DOHH2 (cell line): ENCODE measurements around the gene ZC3H12C.

Source experiments
- H3F3A ChIP-seq: fragments of 200-600 bp; sonication (generic), shearing (Covaris generic); 2 replicates; pipeline ENCODE4 v1.6.0; 2016; ENCODE audit warnings: antibody characterized with exemption, mild to moderate bottlenecking; ENCODE audit not compliant: control insufficient read depth, insufficient read depth
- H3K27ac ChIP-seq: fragments of 200-600 bp; sonication (generic); 2 replicates; pipeline ENCODE4 v1.5.1; 2014; ENCODE audit warnings: low read depth, mild to moderate bottlenecking, low read length, moderate library complexity
- H3K27me3 ChIP-seq: fragments of 200-600 bp; sonication (generic); 2 replicates; pipeline ENCODE4 v1.6.1; 2014; ENCODE audit warnings: mild to moderate bottlenecking, low read length, mixed read lengths; ENCODE audit not compliant: control insufficient read depth
- H3K36me3 ChIP-seq: fragments of 200-600 bp; sonication (generic); 2 replicates; pipeline ENCODE4 v1.6.1; 2014; ENCODE audit warnings: mild to moderate bottlenecking, low read length, moderate library complexity, mixed read lengths; ENCODE audit not compliant: control insufficient read depth
- H3K4me1 ChIP-seq: fragments of 200-600 bp; sonication (generic); 2 replicates; pipeline ENCODE4 v1.6.1; 2014; ENCODE audit warnings: mild to moderate bottlenecking, low read length, mixed read lengths; ENCODE audit not compliant: control insufficient read depth
- H3K4me2 ChIP-seq: fragments of 200-600 bp; sonication (generic); 2 replicates; pipeline ENCODE4 v1.6.0; 2014; ENCODE audit warnings: mild to moderate bottlenecking, low read length, moderate library complexity
- H3K4me3 ChIP-seq: fragments of 200-600 bp; sonication (generic); 2 replicates; pipeline ENCODE4 v1.5.1; 2014; ENCODE audit warnings: mild to moderate bottlenecking, low read length, mixed read lengths
- H3K79me2 ChIP-seq: fragments of 200-600 bp; sonication (generic); 2 replicates; pipeline ENCODE4 v1.6.1; 2014; ENCODE audit warnings: mild to moderate bottlenecking, low read length, mixed read lengths; ENCODE audit not compliant: control insufficient read depth
- H3K9me2 ChIP-seq: fragments of 200-600 bp; sonication (generic); replicated peaks from 2 replicates; pipeline ENCODE4 v1.6.1; 2014; ENCODE audit warnings: mild to moderate bottlenecking, low read length, mixed read lengths; ENCODE audit not compliant: control insufficient read depth
- H3K9me3 ChIP-seq: fragments of 200-600 bp; sonication (generic); 2 replicates; pipeline ENCODE4 v1.6.1; 2014; ENCODE audit warnings: antibody characterized with exemption, low read length, mixed read lengths; ENCODE audit not compliant: control insufficient read depth, insufficient read depth
- H4K20me1 ChIP-seq: fragments of 200-600 bp; sonication (generic); 2 replicates; pipeline ENCODE4 v1.6.0; 2014; ENCODE audit warnings: low read depth, mild to moderate bottlenecking, antibody characterized with exemption, low read length, moderate library complexity; ENCODE audit not compliant: control insufficient read depth, insufficient read depth
- CTCF ChIP-seq: fragments of 200-600 bp; sonication (generic); IDR thresholded peaks from one replicate; pipeline ENCODE4 v1.5.1; 2014; ENCODE audit warnings: antibody characterized with exemption, mild to moderate bottlenecking, low read depth, low read length; ENCODE audit not compliant: poor library complexity, severe bottlenecking
- EZH2phosphoT487 ChIP-seq: fragments of 200-600 bp; sonication (generic); IDR thresholded peaks from 2 replicates; pipeline ENCODE4 v1.6.1; 2017; ENCODE audit warnings: borderline replicate concordance, mild to moderate bottlenecking, antibody characterized with exemption, low read length, moderate library complexity, mixed read lengths

The ZC3H12C gene

GRCh38 chr11:110079726-110080125 is 13.5 kb upstream of the ZC3H12C start:
- no peaks in the 10 kb centered on the region for H3F3A ChIP-seq
- H3K27ac ChIP-seq: no peak overlapping the region
- no peaks in the 10 kb centered on the region for H3K79me2 ChIP-seq
- H3K27me3 ChIP-seq: no peaks in the 10 kb centered on the region
- H3K4me1 ChIP-seq: no peaks in the 10 kb centered on the region
- TF ChIP-seq CTCF (no peak), EZH2phosphoT487 (no peak)
- H4K20me1 ChIP-seq: no peaks in the 10 kb centered on the region
- H3K9me3 ChIP-seq: no peaks in the 10 kb centered on the region
- H3K9me2 ChIP-seq: no peaks in the 10 kb centered on the region
- no peaks in the 10 kb centered on the region for H3K36me3 ChIP-seq
- H3K4me3 ChIP-seq: no peak overlapping the region
- no peak overlapping the region for H3K4me2 ChIP-seq

DNA sequence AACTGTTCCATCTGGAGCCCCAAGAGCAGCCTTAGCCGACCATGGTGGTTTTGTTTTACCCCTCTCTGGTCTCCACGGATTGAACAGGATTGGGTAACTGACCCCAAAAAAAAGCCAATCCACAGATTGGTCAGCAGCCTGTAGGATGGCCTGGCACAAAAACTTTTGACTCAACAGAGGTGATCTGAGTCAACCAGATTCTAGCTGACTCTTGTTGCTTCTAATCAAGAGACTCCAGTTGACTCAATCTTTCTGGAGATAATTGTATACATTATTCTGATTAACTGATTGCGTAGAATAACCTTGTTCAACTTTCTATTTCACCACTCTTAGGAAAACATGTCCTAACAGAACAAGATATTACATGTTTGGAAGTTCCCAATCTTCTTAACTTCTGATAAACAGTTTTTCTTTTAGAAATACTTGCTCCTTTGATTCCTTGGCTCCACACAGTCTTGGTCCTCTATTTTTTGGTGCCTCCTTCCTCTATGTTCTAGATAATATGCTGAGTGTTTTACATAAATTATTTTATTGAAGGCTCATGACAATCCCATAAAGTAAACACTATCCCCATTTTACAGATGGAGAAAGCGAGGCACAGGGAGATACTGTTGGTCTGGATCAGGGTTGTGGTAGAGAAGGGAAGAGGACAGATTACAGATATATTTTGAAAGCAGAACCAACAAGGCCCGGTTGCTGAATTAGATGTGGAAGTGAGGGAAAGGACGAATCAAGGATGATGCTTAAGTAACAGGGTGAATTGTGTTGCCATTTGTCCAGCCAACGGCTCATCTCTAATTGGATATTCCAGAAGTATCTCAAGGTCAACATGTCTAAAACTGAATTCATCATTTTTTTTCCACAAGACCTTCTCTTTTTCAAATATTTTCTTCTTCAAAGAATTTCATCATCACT is 11.5 kb upstream of the ZC3H12C start:
- Histone ChIP-seq H3K79me2 (no peaks in the 10 kb centered on the region), H3K4me2 (no peak overlapping the region), H3K27ac (no peak overlapping the region), H3K9me2 (no peaks in the 10 kb centered on the region), H3K36me3 (no peaks in the 10 kb centered on the region), H3K9me3 (no peaks in the 10 kb centered on the region), H3F3A (no peaks in the 10 kb centered on the region), H3K27me3 (no peaks in the 10 kb centered on the region), H3K4me1 (no peaks in the 10 kb centered on the region), H3K4me3 (no peak overlapping the region), H4K20me1 (no peaks in the 10 kb centered on the region)
- TF ChIP-seq EZH2phosphoT487 (no peak), CTCF (no peak)

GRCh38 chr11:110082899-110083298 is 10.3 kb upstream of the ZC3H12C start:
- Histone ChIP-seq H3K9me3 (no peaks in the 10 kb centered on the region), H3K4me3 (no peak overlapping the region), H3K27me3 (no peaks in the 10 kb centered on the region), H3K27ac (no peak overlapping the region), H4K20me1 (no peaks in the 10 kb centered on the region), H3K9me2 (no peaks in the 10 kb centered on the region), H3K4me1 (no peaks in the 10 kb centered on the region), H3K36me3 (no peaks in the 10 kb centered on the region), H3K4me2 (no peak overlapping the region), H3F3A (no peaks in the 10 kb centered on the region), H3K79me2 (no peaks in the 10 kb centered on the region)
- TF ChIP-seq EZH2phosphoT487 (no peak), CTCF (no peak)
